ENCODE data around the gene RADX. TPM values are rescaled to one million over a fixed set of nuclear protein-coding genes. Genes with fewer than 3 reads are reported as not detected.

RADX gene
- polyA plus RNA-seq, 3 donors = 0.05 TPM; not detected in 2

DNA sequence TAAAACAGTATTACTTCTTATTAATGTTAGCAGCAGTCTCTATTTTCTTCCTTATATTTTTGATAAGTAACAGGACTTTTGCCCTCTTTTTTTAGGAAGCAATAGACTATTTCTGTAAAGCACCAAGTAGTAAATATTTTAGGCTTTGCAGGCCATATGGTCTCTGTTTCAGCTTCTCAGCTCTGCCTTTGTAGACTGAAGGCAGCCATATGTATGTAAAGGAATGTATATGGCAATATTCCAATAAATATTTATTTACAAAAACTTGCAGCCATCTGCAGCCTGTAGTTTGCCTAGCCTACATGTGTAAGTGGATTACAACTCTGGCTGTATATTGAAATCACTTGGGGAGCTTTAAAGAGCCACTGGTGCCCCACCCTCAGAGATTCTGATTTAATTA lies 15.0 kb downstream of the RADX start:
- Histone ChIP-seq H2AFZ (ENCODE audit: insufficient read depth, low read depth, low read length, poor library complexity, severe bottlenecking) (no peak overlapping the region), H3K9ac (ENCODE audit: insufficient read depth, low read length, poor library complexity, severe bottlenecking) (no peak overlapping the region), H3K27ac (ENCODE audit: low read depth in 1 of 2, low read length in 2 of 2) (no peak overlapping the region), H4K20me1 (ENCODE audit: insufficient read depth, low read length) (no peaks in the 10 kb centered on the region), H3K4me3 (replicated peaks in 1 of 3; ENCODE audit: low read depth in 2 of 3, low read length in 3 of 3) (no peak overlapping the region), H3K27me3 (ENCODE audit: control insufficient read depth in 2 of 2, insufficient read depth in 2 of 2, low read length in 2 of 2) (no peaks in the 10 kb centered on the region), H3K9me3 (replicated peaks in 1 of 2; ENCODE audit: control insufficient read depth in 1 of 2, insufficient read depth in 1 of 2, low read length in 2 of 2) (no peaks in the 10 kb centered on the region), H3K4me1 (ENCODE audit: control insufficient read depth in 1 of 2, insufficient read depth in 2 of 2, low read length in 2 of 2) (no peaks in the 10 kb centered on the region), H3K36me3 (replicated peaks in 1 of 2; ENCODE audit: control insufficient read depth in 1 of 2, insufficient read depth in 2 of 2, low read length in 2 of 2) (no peaks in the 10 kb centered on the region), H3K4me2 (replicated peaks; ENCODE audit: extremely low read depth, low read length, poor library complexity, severe bottlenecking) (no peak overlapping the region), H3K79me2 (ENCODE audit: insufficient read depth, low read length) (no peaks in the 10 kb centered on the region)
- no peaks in the 10 kb centered on the region for H3K4me1 Mint-ChIP-seq
- intact Hi-C loops (cut with micrococcal nuclease) = no loop called here
- no peak for DNase-seq
- H3K27me3 Mint-ChIP-seq (ENCODE audit: low read depth in 3 of 3) = no peaks in the 10 kb centered on the region
- TF ChIP-seq CTCF (IDR thresholded peaks at IDR 0.05) = no peak
- no peaks in the 10 kb centered on the region for H3K9me3 Mint-ChIP-seq
- H3K27ac Mint-ChIP-seq = no peak overlapping the region
- H3K4me3 Mint-ChIP-seq = no peak overlapping the region
- no peaks in the 10 kb centered on the region for H3K36me3 Mint-ChIP-seq

GRCh38 chrX:106631615-106632014 lies 19.8 kb downstream of the RADX start:
- no peak for DNase-seq
- intact Hi-C loops (cut with micrococcal nuclease) = no loop called here
- Mint-ChIP-seq H3K4me3 (no peak overlapping the region), H3K36me3 (no peaks in the 10 kb centered on the region), H3K4me1 (no peaks in the 10 kb centered on the region), H3K27ac (no peak overlapping the region), H3K27me3 (ENCODE audit: low read depth in 3 of 3) (no peaks in the 10 kb centered on the region), H3K9me3 (no peaks in the 10 kb centered on the region)
- Histone ChIP-seq H2AFZ (ENCODE audit: insufficient read depth, low read depth, low read length, poor library complexity, severe bottlenecking) (no peak overlapping the region), H3K36me3 (replicated peaks in 1 of 2; ENCODE audit: control insufficient read depth in 1 of 2, insufficient read depth in 2 of 2, low read length in 2 of 2) (no peaks in the 10 kb centered on the region), H3K4me3 (replicated peaks in 1 of 3; ENCODE audit: low read depth in 2 of 3, low read length in 3 of 3) (no peak overlapping the region), H3K27me3 (ENCODE audit: control insufficient read depth in 2 of 2, insufficient read depth in 2 of 2, low read length in 2 of 2) (no peaks in the 10 kb centered on the region), H3K4me2 (replicated peaks; ENCODE audit: extremely low read depth, low read length, poor library complexity, severe bottlenecking) (no peak overlapping the region), H4K20me1 (ENCODE audit: insufficient read depth, low read length) (no peaks in the 10 kb centered on the region), H3K27ac (ENCODE audit: low read depth in 1 of 2, low read length in 2 of 2) (no peak overlapping the region), H3K79me2 (ENCODE audit: insufficient read depth, low read length) (no peaks in the 10 kb centered on the region), H3K9ac (ENCODE audit: insufficient read depth, low read length, poor library complexity, severe bottlenecking) (no peak overlapping the region), H3K4me1 (ENCODE audit: control insufficient read depth in 1 of 2, insufficient read depth in 2 of 2, low read length in 2 of 2) (no peaks in the 10 kb centered on the region), H3K9me3 (replicated peaks in 1 of 2; ENCODE audit: control insufficient read depth in 1 of 2, insufficient read depth in 1 of 2, low read length in 2 of 2) (no peaks in the 10 kb centered on the region)
- TF ChIP-seq CTCF (IDR thresholded peaks at IDR 0.05) = no peak

Measured in CD14-positive monocyte (primary cell).